PC-3 (cell line): Measurements from ENCODE around the gene KCNQ5. TPM values are rescaled to one million over a fixed set of nuclear protein-coding genes. Genes with fewer than 3 reads are reported as not detected.
A peak's percentile ranks its signal among the peaks of the same experiment; 100 is the strongest.

Source experiments
- ATAC-seq: fragments of 200-7000 bp; cut with Tn5 transposase; 2 replicates; pipeline ENCODE4 v1.9.1; 2020; ENCODE audit warnings: mild to moderate bottlenecking, moderate library complexity
- BruUV-seq: library from RNA; stranded (reverse); fragments of 400-500 nt; replicated peaks from 2 replicates; lab custom pipeline; 2021; lab: Mats Ljungman, UMichigan
- CTCF ChIA-PET: fragments of 300-600 bp; sonication (Branson Sonifier 250); formaldehyde crosslinking; loops from one replicate; lab custom pipeline; 2022; ENCODE audit warnings: antibody characterized with exemption; lab: Charles Lee
- POLR2A ChIA-PET: fragments of 300-600 bp; sonication (Branson Sonifier 250); formaldehyde crosslinking; loops from one replicate; lab custom pipeline; 2022; ENCODE audit warnings: antibody characterized with exemption; ENCODE audit not compliant: unreplicated experiment; lab: Charles Lee
- DNase-seq: peaks from one replicate; pipeline ENCODE4 v3.0.0-alpha.2; 2015
- H2AFZ ChIP-seq: fragments of 300-600 bp; sonication (generic); 2 replicates; pipeline ENCODE4 v1.6.0; 2016; ENCODE audit warnings: antibody characterized with exemption, low read length
- H3F3A ChIP-seq: fragments of 300-600 bp; sonication (generic); one replicate; pipeline ENCODE4 v1.6.0; 2017; ENCODE audit warnings: antibody characterized with exemption, low read length, control low read depth, mild to moderate bottlenecking; ENCODE audit not compliant: unreplicated experiment
- H3K27ac ChIP-seq: fragments of 300-600 bp; sonication (generic); 2 replicates; pipeline ENCODE4 v1.5.1; 2016; ENCODE audit warnings: mild to moderate bottlenecking, low read length
- H3K27me3 ChIP-seq: fragments of 300-600 bp; sonication (generic); 2 replicates; pipeline ENCODE4 v1.6.1; 2016; ENCODE audit warnings: low read length, mixed read lengths
- H3K36me3 ChIP-seq: fragments of 300-600 bp; sonication (generic); 2 replicates; pipeline ENCODE4 v1.6.1; 2016; ENCODE audit warnings: low read depth, mixed run types, low read length, mixed read lengths
- H3K4me1 ChIP-seq: fragments of 300-600 bp; sonication (generic); 2 replicates; pipeline ENCODE4 v1.5.1; 2016; ENCODE audit warnings: low read length; ENCODE audit not compliant: insufficient read depth
- H3K4me2 ChIP-seq: fragments of 300-600 bp; sonication (generic); 2 replicates; pipeline ENCODE4 v1.6.0; 2016; ENCODE audit warnings: low read length
- H3K4me3 ChIP-seq: fragments of 300-600 bp; sonication (generic); 2 replicates; pipeline ENCODE4 v1.5.1; 2016; ENCODE audit warnings: mild to moderate bottlenecking, low read length, mixed read lengths
- H3K79me2 ChIP-seq: fragments of 300-600 bp; sonication (generic); 2 replicates; pipeline ENCODE4 v1.6.1; 2017; ENCODE audit warnings: low read length, mixed read lengths
- H3K9ac ChIP-seq: fragments of 300-600 bp; sonication (generic); 2 replicates; pipeline ENCODE4 v1.6.0; 2016; ENCODE audit warnings: mild to moderate bottlenecking, low read length
- H3K9me2 ChIP-seq: fragments of 300-600 bp; sonication (generic); replicated peaks from 2 replicates; pipeline ENCODE4 v1.6.1; 2016; ENCODE audit warnings: mixed run types, low read length, mixed read lengths
- H3K9me3 ChIP-seq: fragments of 300-600 bp; sonication (generic); 2 replicates; pipeline ENCODE4 v1.6.1; 2016; ENCODE audit warnings: low read length, mixed read lengths
- H4K20me1 ChIP-seq: fragments of 300-600 bp; sonication (generic); 2 replicates; pipeline ENCODE4 v1.6.1; 2016; ENCODE audit warnings: low read length, mixed read lengths
- EZH2 ChIP-seq: fragments of 300-600 bp; sonication (generic); IDR thresholded peaks from one replicate; pipeline ENCODE4 v1.6.1; 2017; ENCODE audit warnings: antibody characterized with exemption, mild to moderate bottlenecking, low read length; ENCODE audit not compliant: unreplicated experiment
- EZH2phosphoT487 ChIP-seq: fragments of 300-600 bp; sonication (generic); IDR thresholded peaks from 2 replicates; pipeline ENCODE4 v1.6.1; 2018; ENCODE audit warnings: mild to moderate bottlenecking, antibody characterized with exemption, low read length, borderline replicate concordance
- intact Hi-C: fragments of 100-400 bp; cut with micrococcal nuclease; formaldehyde crosslinking; loops from 2 replicates; pipeline ENCODE4 v1.9.0; 2023
- total RNA-seq: library from RNA; depleted of rRNA; stranded (reverse); fragments of >200 nt; gene quantifications from 2 replicates; pipeline ENCODE4 v1.2.3, GENCODE V29; 2014
- TF ChIP-seq, protein P1 (sequence below): fragments of 300-600 bp; sonication (generic); conservative IDR thresholded peaks from 2 replicates; pipeline ENCODE4 v1.5.1; 2017; ENCODE audit warnings: antibody characterized with exemption, low read depth, mild to moderate bottlenecking, low read length

Gene KCNQ5
- total RNA-seq, 1 experiment from 2014 or later = not detected

DNA sequence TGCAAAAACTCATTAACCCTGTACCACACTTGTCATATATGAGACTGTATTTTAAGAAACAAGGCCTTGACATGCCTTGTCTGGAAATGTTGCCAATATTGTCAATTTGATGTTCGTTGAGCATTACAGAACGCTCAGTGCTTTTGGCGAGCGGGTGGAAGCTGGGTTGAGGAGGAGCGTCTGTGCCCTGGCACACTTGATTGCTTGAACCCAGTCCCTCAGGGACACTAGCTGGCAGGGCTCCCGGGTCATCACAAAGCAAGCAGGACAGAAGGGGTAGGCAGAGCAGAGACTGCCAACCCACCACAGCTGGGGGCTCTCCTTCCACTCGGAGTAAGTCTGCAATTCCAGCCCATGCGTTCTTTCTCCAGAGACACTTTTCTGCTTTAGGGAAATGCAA lies 317.1 kb downstream of the KCNQ5 start:
- no peaks in the 10 kb centered on the region for H3K36me3 ChIP-seq
- ChIA-PET POLR2A (no interaction called here), CTCF (no interaction called here)
- no peaks in the 10 kb centered on the region for H3K27me3 ChIP-seq
- no peaks in the 10 kb centered on the region for H3F3A ChIP-seq
- H3K9me3 ChIP-seq = no peaks in the 10 kb centered on the region
- H4K20me1 ChIP-seq = no peaks in the 10 kb centered on the region
- H3K4me3 ChIP-seq = no peak overlapping the region
- H3K27ac ChIP-seq = no peak overlapping the region
- intact Hi-C loops = no loop called here
- ATAC-seq = no peak
- H3K4me2 ChIP-seq = no peak overlapping the region
- TF ChIP-seq, protein P1, sequence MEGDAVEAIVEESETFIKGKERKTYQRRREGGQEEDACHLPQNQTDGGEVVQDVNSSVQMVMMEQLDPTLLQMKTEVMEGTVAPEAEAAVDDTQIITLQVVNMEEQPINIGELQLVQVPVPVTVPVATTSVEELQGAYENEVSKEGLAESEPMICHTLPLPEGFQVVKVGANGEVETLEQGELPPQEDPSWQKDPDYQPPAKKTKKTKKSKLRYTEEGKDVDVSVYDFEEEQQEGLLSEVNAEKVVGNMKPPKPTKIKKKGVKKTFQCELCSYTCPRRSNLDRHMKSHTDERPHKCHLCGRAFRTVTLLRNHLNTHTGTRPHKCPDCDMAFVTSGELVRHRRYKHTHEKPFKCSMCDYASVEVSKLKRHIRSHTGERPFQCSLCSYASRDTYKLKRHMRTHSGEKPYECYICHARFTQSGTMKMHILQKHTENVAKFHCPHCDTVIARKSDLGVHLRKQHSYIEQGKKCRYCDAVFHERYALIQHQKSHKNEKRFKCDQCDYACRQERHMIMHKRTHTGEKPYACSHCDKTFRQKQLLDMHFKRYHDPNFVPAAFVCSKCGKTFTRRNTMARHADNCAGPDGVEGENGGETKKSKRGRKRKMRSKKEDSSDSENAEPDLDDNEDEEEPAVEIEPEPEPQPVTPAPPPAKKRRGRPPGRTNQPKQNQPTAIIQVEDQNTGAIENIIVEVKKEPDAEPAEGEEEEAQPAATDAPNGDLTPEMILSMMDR = no peak
- TF ChIP-seq EZH2phosphoT487 (no peak), EZH2 (no peak)
- H3K79me2 ChIP-seq = no peaks in the 10 kb centered on the region
- no peaks in the 10 kb centered on the region for H3K9me2 ChIP-seq
- no peak for DNase-seq
- no TSS peak for BruUV-seq
- H3K4me1 ChIP-seq = no peaks in the 10 kb centered on the region
- no peak overlapping the region for H3K9ac ChIP-seq
- H2AFZ ChIP-seq = no peak overlapping the region

DNA sequence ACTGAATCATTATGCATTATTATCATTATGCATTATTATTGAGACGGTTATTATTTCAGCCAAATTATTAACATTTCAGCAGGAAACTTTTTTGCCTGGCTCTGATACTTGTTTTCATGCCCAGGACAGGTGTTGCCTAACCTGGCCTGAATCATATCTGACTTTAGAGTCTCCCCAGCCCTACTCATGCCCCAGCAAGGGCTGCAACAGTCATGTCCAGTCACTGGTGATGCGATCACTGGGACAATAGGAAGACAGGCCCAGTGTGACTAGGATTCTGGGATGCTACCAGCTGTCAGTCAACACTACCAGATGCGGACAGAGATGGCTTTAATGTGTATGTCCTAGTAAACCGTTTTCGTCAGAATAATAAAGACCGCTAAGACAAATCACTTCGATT lies 318.4 kb downstream of the KCNQ5 start:
- no peaks in the 10 kb centered on the region for H4K20me1 ChIP-seq
- TF ChIP-seq EZH2phosphoT487 (no peak), EZH2 (no peak)
- TF ChIP-seq, protein P1 = no peak
- no peaks in the 10 kb centered on the region for H3K27me3 ChIP-seq
- no peak overlapping the region for H3K9ac ChIP-seq
- POLR2A ChIA-PET = no interaction called here
- CTCF ChIA-PET = no interaction called here
- no peaks in the 10 kb centered on the region for H3K9me3 ChIP-seq
- H3K79me2 ChIP-seq = no peaks in the 10 kb centered on the region
- intact Hi-C loops = no loop called here
- H3K4me2 ChIP-seq = no peak overlapping the region
- H3K27ac ChIP-seq = no peak overlapping the region
- H2AFZ ChIP-seq = no peak overlapping the region
- peak; percentile 34 for DNase-seq
- no peaks in the 10 kb centered on the region for H3K4me1 ChIP-seq
- H3K9me2 ChIP-seq = no peaks in the 10 kb centered on the region
- no peaks in the 10 kb centered on the region for H3F3A ChIP-seq
- no peak overlapping the region for H3K4me3 ChIP-seq
- no peak for ATAC-seq
- no TSS peak for BruUV-seq
- H3K36me3 ChIP-seq = no peaks in the 10 kb centered on the region

DNA sequence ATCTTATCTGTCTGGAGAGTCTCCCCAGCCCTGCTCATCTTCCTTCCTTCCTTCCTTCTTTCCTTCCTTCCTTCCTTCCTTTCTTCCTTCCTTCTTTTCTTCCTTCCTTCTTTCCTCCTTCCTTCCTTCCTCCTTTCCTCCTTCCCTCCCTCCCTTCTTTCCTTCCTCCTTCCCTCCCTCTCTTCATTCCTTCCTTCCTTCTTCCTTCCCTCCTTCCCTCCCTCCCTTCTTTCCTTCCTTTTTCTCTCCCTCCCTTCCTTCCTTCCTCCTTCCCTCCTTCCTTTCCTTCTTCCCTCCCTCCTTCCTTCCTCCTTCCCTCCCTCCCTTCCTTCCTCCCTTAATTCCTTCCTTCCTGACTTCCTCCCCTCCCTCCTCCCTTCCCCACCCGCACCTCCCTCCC lies 319.4 kb downstream of the KCNQ5 start:
- Histone ChIP-seq H3K9ac (no peak overlapping the region), H3K4me1 (no peaks in the 10 kb centered on the region), H3K27ac (no peak overlapping the region), H3K79me2 (no peaks in the 10 kb centered on the region), H4K20me1 (no peaks in the 10 kb centered on the region), H3K4me3 (no peak overlapping the region), H3K9me2 (no peaks in the 10 kb centered on the region), H3K27me3 (no peaks in the 10 kb centered on the region), H2AFZ (no peak overlapping the region), H3K9me3 (no peaks in the 10 kb centered on the region), H3K4me2 (no peak overlapping the region), H3F3A (no peaks in the 10 kb centered on the region), H3K36me3 (no peaks in the 10 kb centered on the region)
- no peak for DNase-seq
- CTCF ChIA-PET = no interaction called here
- POLR2A ChIA-PET = no interaction called here
- no peak for TF ChIP-seq EZH2
- intact Hi-C loops = no loop called here
- no peak for ATAC-seq
- BruUV-seq = no TSS peak
